H1 (cell line): ENCODE measurements around the gene WFDC12. TPM values are rescaled to one million over a fixed set of nuclear protein-coding genes. Genes with fewer than 3 reads are reported as not detected.

Experiments
- FOSL1 ChIP-seq: IDR thresholded peaks from 2 replicates; pipeline ENCODE4 v1.6.1; 2011; ENCODE audit warnings: mild to moderate bottlenecking, low read depth, low read length, moderate library complexity; ENCODE audit not compliant: insufficient read depth
- HDAC6 ChIP-seq: IDR thresholded peaks from one replicate; pipeline ENCODE4 v1.7.1; 2012; ENCODE audit warnings: low read depth, mild to moderate bottlenecking, inconsistent platforms, low read length, moderate library complexity
- RNF2 ChIP-seq: fragments of 200-900, 300-1000 bp; sonication (generic); IDR thresholded peaks from 2 replicates; pipeline ENCODE4 v1.7.1; 2016; ENCODE audit warnings: borderline replicate concordance, low read depth, mild to moderate bottlenecking, antibody characterized with exemption, low read length; ENCODE audit not compliant: poor library complexity, severe bottlenecking; ENCODE audit errors: missing control alignments
- SIRT6 ChIP-seq: IDR thresholded peaks from one replicate; pipeline ENCODE4 v1.7.1; 2012; ENCODE audit warnings: low read length, inconsistent platforms
- SUZ12 ChIP-seq: fragments of 200-600 bp; sonication (generic); IDR thresholded peaks from 2 replicates; pipeline ENCODE4 v1.6.1; 2012; ENCODE audit warnings: mild to moderate bottlenecking, inconsistent platforms, low read length, moderate library complexity, mixed read lengths
- TAF7 ChIP-seq: optimal IDR thresholded peaks from 2 replicates; pipeline ENCODE3; 2011; ENCODE audit warnings: low read depth, mild to moderate bottlenecking, inconsistent platforms, low read length, moderate library complexity, borderline replicate concordance
- ZNF274 ChIP-seq: IDR thresholded peaks from 2 replicates; pipeline ENCODE4 v1.7.0; 2012; ENCODE audit warnings: low read length, borderline replicate concordance; ENCODE audit errors: extremely low read depth
- polyA plus RNA-seq, 7 experiments: library from polyadenylated mRNA; depleted of rRNA in 3 of 7; stranded (reverse) in 5 of 7; unstranded in 2 of 7; fragments of >200 nt in 5 of 7; fragments of 200-250 nt in 2 of 7; gene quantifications; 1 replicate in 5 of 7; 2 replicates in 1 of 7; 4 replicates in 1 of 7; pipeline versions ENCODE4 v1.2.1 to v1.2.3, GENCODE V29; 2011 to 2013; ENCODE audit warnings: missing spikeins in 2 of 7, mixed read lengths in 2 of 7
- total RNA-seq: library from RNA; stranded (reverse); fragmentation: NEBNext Ultra II Directional; extraction: Animal tissue kit (Norgen Biotek cat#: 25700); gene quantifications from 2 replicates; pipeline ENCODE4 v1.2.1, GENCODE V29; 2021
- TF ChIP-seq, protein P1 (sequence below): fragments of 300-600 bp; sonication (generic); IDR thresholded peaks from 2 replicates; pipeline ENCODE4 v1.7.1; 2012; ENCODE audit warnings: low read length, moderate library complexity, mild to moderate bottlenecking, inconsistent platforms; ENCODE audit not compliant: insufficient replicate concordance

Gene WFDC12
- total and polyA plus RNA-seq, 2 of the 8 experiments (the other 6 are each of a cell fraction or from before 2014, with no cell fraction given): not detected

DNA sequence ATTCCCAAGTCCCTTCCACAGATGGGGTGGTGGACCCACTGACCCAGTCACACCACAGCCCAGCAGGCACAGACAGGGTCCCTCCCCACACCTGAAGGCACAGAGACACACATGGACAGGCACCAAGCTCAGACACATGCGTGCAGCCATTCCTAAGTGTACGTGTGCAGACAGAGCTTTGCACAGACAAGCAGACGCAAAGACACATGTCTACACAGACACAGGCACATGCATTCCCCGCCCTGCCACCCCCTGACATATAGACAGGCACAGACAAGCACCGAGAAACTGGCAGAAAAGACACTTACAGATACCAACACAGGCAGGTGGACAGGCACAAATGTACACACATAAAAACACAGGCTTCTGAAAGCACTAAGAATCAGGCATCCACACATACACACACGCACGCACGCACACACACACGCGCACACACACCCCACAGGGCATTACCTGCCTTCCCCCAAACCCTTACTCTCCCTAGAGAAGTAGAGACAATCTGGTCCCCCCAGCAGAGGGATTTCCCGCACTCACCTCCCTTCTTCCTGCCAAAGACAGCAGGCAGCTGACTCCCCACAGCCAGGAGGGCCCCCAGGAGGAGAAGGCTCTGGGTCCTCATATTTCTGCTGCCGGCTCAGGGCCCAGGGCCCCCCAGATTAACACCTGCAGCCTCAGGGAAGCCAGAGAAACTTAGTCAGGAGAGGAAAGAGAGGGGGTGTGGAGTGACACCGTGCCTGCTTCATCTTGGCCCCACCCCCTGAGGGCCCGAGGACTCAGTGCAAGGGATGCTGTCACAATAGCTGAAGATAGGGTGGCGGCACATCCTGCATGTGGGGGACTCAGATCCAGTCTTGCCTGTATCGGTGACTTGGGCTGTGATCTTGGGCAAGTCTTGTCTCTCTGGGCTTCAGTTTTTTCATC is 9.5 kb downstream of the WFDC12 start, which contains the start of gene WFDC5 (continued):
- TF ChIP-seq, protein P1, sequence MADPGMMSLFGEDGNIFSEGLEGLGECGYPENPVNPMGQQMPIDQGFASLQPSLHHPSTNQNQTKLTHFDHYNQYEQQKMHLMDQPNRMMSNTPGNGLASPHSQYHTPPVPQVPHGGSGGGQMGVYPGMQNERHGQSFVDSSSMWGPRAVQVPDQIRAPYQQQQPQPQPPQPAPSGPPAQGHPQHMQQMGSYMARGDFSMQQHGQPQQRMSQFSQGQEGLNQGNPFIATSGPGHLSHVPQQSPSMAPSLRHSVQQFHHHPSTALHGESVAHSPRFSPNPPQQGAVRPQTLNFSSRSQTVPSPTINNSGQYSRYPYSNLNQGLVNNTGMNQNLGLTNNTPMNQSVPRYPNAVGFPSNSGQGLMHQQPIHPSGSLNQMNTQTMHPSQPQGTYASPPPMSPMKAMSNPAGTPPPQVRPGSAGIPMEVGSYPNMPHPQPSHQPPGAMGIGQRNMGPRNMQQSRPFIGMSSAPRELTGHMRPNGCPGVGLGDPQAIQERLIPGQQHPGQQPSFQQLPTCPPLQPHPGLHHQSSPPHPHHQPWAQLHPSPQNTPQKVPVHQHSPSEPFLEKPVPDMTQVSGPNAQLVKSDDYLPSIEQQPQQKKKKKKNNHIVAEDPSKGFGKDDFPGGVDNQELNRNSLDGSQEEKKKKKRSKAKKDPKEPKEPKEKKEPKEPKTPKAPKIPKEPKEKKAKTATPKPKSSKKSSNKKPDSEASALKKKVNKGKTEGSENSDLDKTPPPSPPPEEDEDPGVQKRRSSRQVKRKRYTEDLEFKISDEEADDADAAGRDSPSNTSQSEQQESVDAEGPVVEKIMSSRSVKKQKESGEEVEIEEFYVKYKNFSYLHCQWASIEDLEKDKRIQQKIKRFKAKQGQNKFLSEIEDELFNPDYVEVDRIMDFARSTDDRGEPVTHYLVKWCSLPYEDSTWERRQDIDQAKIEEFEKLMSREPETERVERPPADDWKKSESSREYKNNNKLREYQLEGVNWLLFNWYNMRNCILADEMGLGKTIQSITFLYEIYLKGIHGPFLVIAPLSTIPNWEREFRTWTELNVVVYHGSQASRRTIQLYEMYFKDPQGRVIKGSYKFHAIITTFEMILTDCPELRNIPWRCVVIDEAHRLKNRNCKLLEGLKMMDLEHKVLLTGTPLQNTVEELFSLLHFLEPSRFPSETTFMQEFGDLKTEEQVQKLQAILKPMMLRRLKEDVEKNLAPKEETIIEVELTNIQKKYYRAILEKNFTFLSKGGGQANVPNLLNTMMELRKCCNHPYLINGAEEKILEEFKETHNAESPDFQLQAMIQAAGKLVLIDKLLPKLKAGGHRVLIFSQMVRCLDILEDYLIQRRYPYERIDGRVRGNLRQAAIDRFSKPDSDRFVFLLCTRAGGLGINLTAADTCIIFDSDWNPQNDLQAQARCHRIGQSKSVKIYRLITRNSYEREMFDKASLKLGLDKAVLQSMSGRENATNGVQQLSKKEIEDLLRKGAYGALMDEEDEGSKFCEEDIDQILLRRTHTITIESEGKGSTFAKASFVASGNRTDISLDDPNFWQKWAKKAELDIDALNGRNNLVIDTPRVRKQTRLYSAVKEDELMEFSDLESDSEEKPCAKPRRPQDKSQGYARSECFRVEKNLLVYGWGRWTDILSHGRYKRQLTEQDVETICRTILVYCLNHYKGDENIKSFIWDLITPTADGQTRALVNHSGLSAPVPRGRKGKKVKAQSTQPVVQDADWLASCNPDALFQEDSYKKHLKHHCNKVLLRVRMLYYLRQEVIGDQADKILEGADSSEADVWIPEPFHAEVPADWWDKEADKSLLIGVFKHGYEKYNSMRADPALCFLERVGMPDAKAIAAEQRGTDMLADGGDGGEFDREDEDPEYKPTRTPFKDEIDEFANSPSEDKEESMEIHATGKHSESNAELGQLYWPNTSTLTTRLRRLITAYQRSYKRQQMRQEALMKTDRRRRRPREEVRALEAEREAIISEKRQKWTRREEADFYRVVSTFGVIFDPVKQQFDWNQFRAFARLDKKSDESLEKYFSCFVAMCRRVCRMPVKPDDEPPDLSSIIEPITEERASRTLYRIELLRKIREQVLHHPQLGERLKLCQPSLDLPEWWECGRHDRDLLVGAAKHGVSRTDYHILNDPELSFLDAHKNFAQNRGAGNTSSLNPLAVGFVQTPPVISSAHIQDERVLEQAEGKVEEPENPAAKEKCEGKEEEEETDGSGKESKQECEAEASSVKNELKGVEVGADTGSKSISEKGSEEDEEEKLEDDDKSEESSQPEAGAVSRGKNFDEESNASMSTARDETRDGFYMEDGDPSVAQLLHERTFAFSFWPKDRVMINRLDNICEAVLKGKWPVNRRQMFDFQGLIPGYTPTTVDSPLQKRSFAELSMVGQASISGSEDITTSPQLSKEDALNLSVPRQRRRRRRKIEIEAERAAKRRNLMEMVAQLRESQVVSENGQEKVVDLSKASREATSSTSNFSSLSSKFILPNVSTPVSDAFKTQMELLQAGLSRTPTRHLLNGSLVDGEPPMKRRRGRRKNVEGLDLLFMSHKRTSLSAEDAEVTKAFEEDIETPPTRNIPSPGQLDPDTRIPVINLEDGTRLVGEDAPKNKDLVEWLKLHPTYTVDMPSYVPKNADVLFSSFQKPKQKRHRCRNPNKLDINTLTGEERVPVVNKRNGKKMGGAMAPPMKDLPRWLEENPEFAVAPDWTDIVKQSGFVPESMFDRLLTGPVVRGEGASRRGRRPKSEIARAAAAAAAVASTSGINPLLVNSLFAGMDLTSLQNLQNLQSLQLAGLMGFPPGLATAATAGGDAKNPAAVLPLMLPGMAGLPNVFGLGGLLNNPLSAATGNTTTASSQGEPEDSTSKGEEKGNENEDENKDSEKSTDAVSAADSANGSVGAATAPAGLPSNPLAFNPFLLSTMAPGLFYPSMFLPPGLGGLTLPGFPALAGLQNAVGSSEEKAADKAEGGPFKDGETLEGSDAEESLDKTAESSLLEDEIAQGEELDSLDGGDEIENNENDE: no peak
- no peak for TF ChIP-seq TAF7
- no peak for TF ChIP-seq HDAC6
- no peak for TF ChIP-seq RNF2
- TF ChIP-seq SIRT6: no peak
- TF ChIP-seq FOSL1: no peak
- no peak for TF ChIP-seq ZNF274
- TF ChIP-seq SUZ12: no peak
